Ovary (tissue), 3 donors: Measurements from ENCODE around the gene AMDHD1.

ENCODE experiments used
- CTCF ChIP-seq, 3 donors: fragments of 450-650 bp in 2 of 3; fragments of 200-600 bp in 1 of 3; IDR thresholded peaks; one replicate each; pipeline versions ENCODE4 v1.5.1 to v1.8.0; 2016 to 2022; ENCODE audit warnings: antibody characterized with exemption in 3 of 3, mild to moderate bottlenecking in 1 of 3
- EP300 ChIP-seq: sonication (generic); formaldehyde crosslinking; IDR thresholded peaks from one replicate; pipeline ENCODE4 v1.6.1; 2017; ENCODE audit warnings: antibody characterized with exemption
- POLR2A ChIP-seq: fragments of 450-650 bp; IDR thresholded peaks from one replicate; pipeline ENCODE4 v1.6.1; 2017; ENCODE audit warnings: antibody characterized with exemption, mild to moderate bottlenecking, moderate library complexity
- donor health status: DM: no; HTN: no; CAD: no.

- peak in 1 of 3 donors; percentile 8 for TF ChIP-seq CTCF (IDR thresholded peaks at IDR 0.05)
- no peak for TF ChIP-seq POLR2A
- no peak for TF ChIP-seq EP300
Observed at GRCh38 chr12:95943330-95943842, at the start of gene AMDHD1.
